Gastroesophageal sphincter (tissue), 2 donors: ENCODE measurements around the gene BTNL3.

Experiments used
- POLR2A ChIP-seq, 2 donors: fragments of 450-650 bp; IDR thresholded peaks; one replicate each; pipeline ENCODE4 v1.6.1; 2017; ENCODE audit warnings: antibody characterized with exemption in 2 of 2, mild to moderate bottlenecking in 2 of 2, moderate library complexity in 1 of 2
- POLR2AphosphoS5 ChIP-seq: sonication (generic); formaldehyde crosslinking; IDR thresholded peaks from one replicate; pipeline ENCODE4 v1.6.1; 2017; ENCODE audit warnings: antibody characterized with exemption

- TF ChIP-seq POLR2AphosphoS5 (no peak), POLR2A (IDR thresholded peaks at IDR 0.05) (no peak)
Observed at GRCh38 chr5:181028032-181028819, 39.6 kb downstream of the BTNL3 start.
